Mesothelial cell of epicardium (in vitro differentiated cells): Measurements from ENCODE around the gene TMPRSS11D. TPM values are rescaled to one million over a fixed set of nuclear protein-coding genes. Genes with fewer than 3 reads are reported as not detected.

ENCODE experiments used
- DNase-seq, 2 experiments: peaks; one replicate each; pipeline ENCODE4 v3.0.0; 2021; ENCODE audit warnings: low spot score in 2 of 2; ENCODE audit not compliant: unreplicated experiment in 2 of 2
- H3K27ac Mint-ChIP-seq: 2 replicates; pipeline ENCODE4 v1.8.0; 2021; ENCODE audit warnings: mixed read lengths
- H3K27me3 Mint-ChIP-seq: 2 replicates; pipeline ENCODE4 v1.8.0; 2021; ENCODE audit warnings: low read depth, mixed read lengths
- H3K36me3 Mint-ChIP-seq: 2 replicates; pipeline ENCODE4 v1.8.0; 2021; ENCODE audit warnings: mixed read lengths
- H3K4me1 Mint-ChIP-seq: 2 replicates; pipeline ENCODE4 v1.8.0; 2021; ENCODE audit warnings: mixed read lengths
- H3K4me3 Mint-ChIP-seq: 2 replicates; pipeline ENCODE4 v1.8.0; 2021; ENCODE audit warnings: mild to moderate bottlenecking, moderate library complexity, mixed read lengths
- H3K9me3 Mint-ChIP-seq: 2 replicates; pipeline ENCODE4 v1.8.0; 2021; ENCODE audit warnings: mixed read lengths
- CTCF ChIP-seq: fragments of 200-600 bp; sonication (generic); IDR thresholded peaks from one replicate; pipeline ENCODE4 v1.5.0; 2021; ENCODE audit warnings: antibody characterized with exemption; ENCODE audit not compliant: unreplicated experiment
- total RNA-seq: library from RNA; stranded (reverse); gene quantifications from 3 replicates; pipeline ENCODE4 v1.2.1, GENCODE V29; 2021

The TMPRSS11D gene
- total RNA-seq, 1 donor from 2014 or later = not detected

- Mint-ChIP-seq H3K27me3 (no peaks in the 10 kb centered on the region), H3K4me3 (no peak overlapping the region), H3K36me3 (no peaks in the 10 kb centered on the region), H3K4me1 (no peaks in the 10 kb centered on the region), H3K27ac (no peak overlapping the region), H3K9me3 (peaks cover 1% of the 10 kb centered on the region)
- no peak for DNase-seq
- no peak for TF ChIP-seq CTCF
Measured at GRCh38 chr4:67911141-67911540, 27.3 kb upstream of the TMPRSS11D start.

DNA sequence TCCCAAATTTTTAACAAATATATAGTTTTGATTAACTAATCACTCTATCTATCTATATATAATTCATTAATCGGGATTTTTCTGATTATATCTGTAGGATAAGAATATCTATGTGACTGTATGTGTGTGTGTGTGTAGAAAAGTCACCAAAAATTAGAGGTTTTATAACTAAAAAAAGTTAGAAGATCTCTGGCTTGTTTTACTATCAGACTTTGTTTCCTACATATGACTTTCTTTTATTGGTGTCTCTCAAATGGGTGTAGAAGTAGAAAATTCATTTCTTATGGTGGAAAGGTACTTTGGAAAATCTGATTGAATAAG, 26.7 kb upstream of the TMPRSS11D start:
- Mint-ChIP-seq H3K9me3 (peaks cover 7% of the 10 kb centered on the region), H3K27ac (no peak overlapping the region), H3K4me1 (no peaks in the 10 kb centered on the region), H3K27me3 (no peaks in the 10 kb centered on the region), H3K4me3 (no peak overlapping the region), H3K36me3 (no peaks in the 10 kb centered on the region)
- peak; percentile 10 for TF ChIP-seq CTCF
- no peak for DNase-seq

- no peak overlapping the region for H3K27ac Mint-ChIP-seq
- peak; percentile 96 for TF ChIP-seq CTCF
- H3K9me3 Mint-ChIP-seq = peaks cover 12% of the 10 kb centered on the region
- no peak for DNase-seq
- H3K4me3 Mint-ChIP-seq = no peak overlapping the region
- no peaks in the 10 kb centered on the region for H3K4me1 Mint-ChIP-seq
- H3K27me3 Mint-ChIP-seq = no peaks in the 10 kb centered on the region
- no peaks in the 10 kb centered on the region for H3K36me3 Mint-ChIP-seq
Measured at GRCh38 chr4:67909905-67910584, 26.2 kb upstream of the TMPRSS11D start.

GRCh38 chr4:67907650-67908049, 23.8 kb upstream of the TMPRSS11D start:
- Mint-ChIP-seq H3K9me3 (peaks cover 23% of the 10 kb centered on the region), H3K4me3 (no peak overlapping the region), H3K27ac (no peak overlapping the region), H3K4me1 (no peaks in the 10 kb centered on the region), H3K27me3 (no peaks in the 10 kb centered on the region), H3K36me3 (no peaks in the 10 kb centered on the region)
- no peak for TF ChIP-seq CTCF
- DNase-seq = no peak

GRCh38 chr4:67899096-67899495, 15.3 kb upstream of the TMPRSS11D start:
- Mint-ChIP-seq H3K27me3 (no peaks in the 10 kb centered on the region), H3K4me1 (no peaks in the 10 kb centered on the region), H3K27ac (no peak overlapping the region), H3K4me3 (no peak overlapping the region), H3K9me3 (peaks cover 23% of the 10 kb centered on the region), H3K36me3 (no peaks in the 10 kb centered on the region)
- no peak for DNase-seq
- TF ChIP-seq CTCF = no peak

GRCh38 chr4:67897686-67898085, 13.9 kb upstream of the TMPRSS11D start:
- Mint-ChIP-seq H3K27ac (no peak overlapping the region), H3K27me3 (no peaks in the 10 kb centered on the region), H3K4me3 (no peak overlapping the region), H3K9me3 (peaks cover 12% of the 10 kb centered on the region), H3K4me1 (no peaks in the 10 kb centered on the region), H3K36me3 (no peaks in the 10 kb centered on the region)
- TF ChIP-seq CTCF = no peak
- DNase-seq = no peak
